ENCODE results near the gene BPIFB4.
"Not testable (repeated sequence)": the region's sequence is repeated elsewhere in the genome, so short reads cannot be mapped to it uniquely, and the experiment has no call there.

Gene BPIFB4

GRCh38 chr20:33095902-33096584 is 16.6 kb downstream of the BPIFB4 start:
- not testable (repeated sequence) for H2AK5ac ChIP-seq (ENCODE audit: low read length, severe bottlenecking); H3K4ac ChIP-seq (ENCODE audit: low read depth in 1 of 2, low read length in 2 of 2); H3K18ac ChIP-seq (ENCODE audit: low read depth in 1 of 2, low read length in 2 of 2); H3K4me1 ChIP-seq (ENCODE audit: control insufficient read depth, insufficient read depth, low read depth, low read length); H3K79me1 ChIP-seq (replicated peaks; ENCODE audit: low read length, poor library complexity, severe bottlenecking); H3K9ac ChIP-seq (ENCODE audit: low read length); H3K27ac ChIP-seq (ENCODE audit: low read length, poor library complexity, severe bottlenecking); H3K36me3 ChIP-seq (ENCODE audit: control insufficient read depth in 1 of 2, insufficient read depth in 2 of 2, low read depth in 1 of 2, low read length in 2 of 2); H2BK120ac ChIP-seq (ENCODE audit: low read depth, low read length); H2AFZ ChIP-seq (ENCODE audit: low read depth, low read length); H3K4me2 ChIP-seq (ENCODE audit: low read length, poor library complexity, severe bottlenecking); H3K14ac ChIP-seq (ENCODE audit: low read length in 2 of 2); H3K4me3 ChIP-seq (ENCODE audit: insufficient read depth in 1 of 2, low read depth in 1 of 2, low read length in 2 of 2); H2BK5ac ChIP-seq (ENCODE audit: low read depth, low read length, poor library complexity, severe bottlenecking); H4K91ac ChIP-seq (ENCODE audit: low read length); H4K8ac ChIP-seq (ENCODE audit: low read length); H2BK12ac ChIP-seq (ENCODE audit: low read length in 2 of 2); H3K23ac ChIP-seq (ENCODE audit: low read length in 2 of 2); H2BK15ac ChIP-seq (ENCODE audit: low read depth, poor library complexity, severe bottlenecking); H3K9me3 ChIP-seq (ENCODE audit: control insufficient read depth, low read length)
- DNase-seq: peak; percentile 42
- WGBS: 27% methylated on average over 6 of the region's 6 CpGs
- peaks cover 6 to 46% of the 10 kb centered on the region in 2 experiments for H3K27me3 ChIP-seq (ENCODE audit: control insufficient read depth in 1 of 2, insufficient read depth in 1 of 2, low read length in 2 of 2)

DNA sequence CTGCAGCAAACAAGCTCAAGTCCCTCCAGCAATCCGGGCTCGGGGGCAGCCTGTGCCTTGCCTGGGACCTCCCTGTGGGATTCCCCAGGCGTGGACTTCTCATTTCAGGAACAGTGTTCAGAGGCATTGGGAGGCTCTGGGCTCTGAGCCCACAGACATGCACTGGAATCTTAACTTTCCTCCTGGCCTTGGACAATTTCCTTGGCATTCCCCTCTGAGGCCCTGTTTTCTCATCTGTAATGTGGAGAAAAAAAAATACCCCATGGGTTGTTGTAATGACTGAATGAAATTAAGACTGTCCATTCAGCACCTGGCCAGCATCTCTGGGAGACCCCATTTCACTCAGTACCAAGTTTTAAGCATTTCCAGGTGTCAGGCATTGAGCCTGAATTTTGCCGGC is 17.6 kb downstream of the BPIFB4 start:
- Histone ChIP-seq H3K14ac (ENCODE audit: low read length in 2 of 2) (no peak overlapping the region), H2BK5ac (ENCODE audit: low read depth, low read length, poor library complexity, severe bottlenecking) (no peak overlapping the region), H2AFZ (ENCODE audit: low read depth, low read length) (no peak overlapping the region), H3K27ac (ENCODE audit: low read length, poor library complexity, severe bottlenecking) (no peak overlapping the region), H3K23ac (ENCODE audit: low read length in 2 of 2) (no peak overlapping the region), H2AK5ac (ENCODE audit: low read length, severe bottlenecking) (no peak overlapping the region), H4K8ac (ENCODE audit: low read length) (no peak overlapping the region), H2BK15ac (ENCODE audit: low read depth, poor library complexity, severe bottlenecking) (no peak overlapping the region), H2BK12ac (ENCODE audit: low read length in 2 of 2) (no peak overlapping the region), H3K36me3 (ENCODE audit: control insufficient read depth in 1 of 2, insufficient read depth in 2 of 2, low read depth in 1 of 2, low read length in 2 of 2) (no peaks in the 10 kb centered on the region), H3K27me3 (ENCODE audit: control insufficient read depth in 1 of 2, insufficient read depth in 1 of 2, low read length in 2 of 2) (peaks cover 6 to 38% of the 10 kb centered on the region in 2 experiments), H3K9me3 (ENCODE audit: control insufficient read depth, low read length) (no peaks in the 10 kb centered on the region), H4K91ac (ENCODE audit: low read length) (no peak overlapping the region), H3K4me2 (ENCODE audit: low read length, poor library complexity, severe bottlenecking) (no peak overlapping the region), H2BK120ac (ENCODE audit: low read depth, low read length) (no peak overlapping the region), H3K4me3 (ENCODE audit: insufficient read depth in 1 of 2, low read depth in 1 of 2, low read length in 2 of 2) (no peak overlapping the region), H3K9ac (ENCODE audit: low read length) (no peak overlapping the region), H3K18ac (ENCODE audit: low read depth in 1 of 2, low read length in 2 of 2) (no peak overlapping the region), H3K4me1 (ENCODE audit: control insufficient read depth, insufficient read depth, low read depth, low read length) (no peaks in the 10 kb centered on the region), H3K79me1 (replicated peaks; ENCODE audit: low read length, poor library complexity, severe bottlenecking) (no peaks in the 10 kb centered on the region), H3K4ac (ENCODE audit: low read depth in 1 of 2, low read length in 2 of 2) (no peak overlapping the region)
- no peak for DNase-seq
- 66% methylated on average over 4 of the region's 4 CpGs for WGBS

DNA sequence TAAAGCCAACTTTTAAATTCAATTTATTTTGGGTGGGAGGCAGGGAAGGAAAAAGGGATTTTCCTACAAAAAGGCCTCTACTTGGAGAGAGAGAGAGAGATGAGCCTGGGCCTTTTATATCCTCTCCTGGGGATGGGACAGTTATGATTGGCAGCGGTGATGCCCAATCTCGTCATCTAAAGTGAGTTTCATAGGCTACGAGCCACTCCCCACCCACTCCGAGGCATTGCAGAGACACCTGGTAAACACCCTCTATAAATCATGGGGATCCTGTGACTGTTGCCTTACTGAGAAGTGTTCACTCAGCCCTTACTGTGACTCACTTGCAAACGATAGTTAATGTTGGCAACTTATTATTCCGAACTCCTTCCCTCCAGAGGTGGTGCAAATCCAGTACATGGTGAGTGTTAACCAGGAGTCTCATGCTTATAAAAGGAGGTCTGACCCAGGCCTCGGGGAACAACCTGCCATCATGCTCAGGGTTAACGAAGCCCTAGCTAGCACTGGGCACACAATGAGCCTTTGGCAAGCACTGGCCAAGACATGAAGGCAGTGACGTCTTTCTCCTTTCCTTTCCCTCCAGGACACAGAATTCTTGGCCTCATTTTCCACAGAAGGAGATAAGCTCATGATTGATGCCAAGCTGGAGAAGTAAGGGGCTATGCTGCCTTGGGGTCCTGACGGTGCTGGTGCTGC is 20.5 kb downstream of the BPIFB4 start:
- H3K4ac ChIP-seq (ENCODE audit: low read depth in 1 of 2, low read length in 2 of 2): no peak overlapping the region
- H3K23ac ChIP-seq (ENCODE audit: low read length in 2 of 2): no peak overlapping the region
- no peak overlapping the region for H4K8ac ChIP-seq (ENCODE audit: low read length)
- H4K91ac ChIP-seq (ENCODE audit: low read length): no peak overlapping the region
- no peaks in the 10 kb centered on the region for H3K4me1 ChIP-seq (ENCODE audit: control insufficient read depth, insufficient read depth, low read depth, low read length)
- no peak overlapping the region for H3K14ac ChIP-seq (ENCODE audit: low read length in 2 of 2)
- no peak overlapping the region for H2BK5ac ChIP-seq (ENCODE audit: low read depth, low read length, poor library complexity, severe bottlenecking)
- no peak overlapping the region for H3K4me2 ChIP-seq (ENCODE audit: low read length, poor library complexity, severe bottlenecking)
- H3K36me3 ChIP-seq (ENCODE audit: control insufficient read depth in 1 of 2, insufficient read depth in 2 of 2, low read depth in 1 of 2, low read length in 2 of 2): no peaks in the 10 kb centered on the region
- H3K27me3 ChIP-seq (ENCODE audit: control insufficient read depth in 1 of 2, insufficient read depth in 1 of 2, low read length in 2 of 2): peaks cover 13 to 53% of the 10 kb centered on the region in 2 experiments
- H3K4me3 ChIP-seq (ENCODE audit: insufficient read depth in 1 of 2, low read depth in 1 of 2, low read length in 2 of 2): no peak overlapping the region
- H3K79me1 ChIP-seq (replicated peaks; ENCODE audit: low read length, poor library complexity, severe bottlenecking): no peaks in the 10 kb centered on the region
- WGBS: 66% methylated on average over 9 of the region's 10 CpGs
- H2AK5ac ChIP-seq (ENCODE audit: low read length, severe bottlenecking): no peak overlapping the region
- no peak overlapping the region for H2BK12ac ChIP-seq (ENCODE audit: low read length in 2 of 2)
- no peak overlapping the region for H2AFZ ChIP-seq (ENCODE audit: low read depth, low read length)
- no peak for DNase-seq
- no peak overlapping the region for H3K27ac ChIP-seq (ENCODE audit: low read length, poor library complexity, severe bottlenecking)
- H3K9me3 ChIP-seq (ENCODE audit: control insufficient read depth, low read length): no peaks in the 10 kb centered on the region
- H2BK120ac ChIP-seq (ENCODE audit: low read depth, low read length): no peak overlapping the region
- H2BK15ac ChIP-seq (ENCODE audit: low read depth, poor library complexity, severe bottlenecking): no peak overlapping the region
- no peak overlapping the region for H3K9ac ChIP-seq (ENCODE audit: low read length)
- H3K18ac ChIP-seq (ENCODE audit: low read depth in 1 of 2, low read length in 2 of 2): no peak overlapping the region

DNA sequence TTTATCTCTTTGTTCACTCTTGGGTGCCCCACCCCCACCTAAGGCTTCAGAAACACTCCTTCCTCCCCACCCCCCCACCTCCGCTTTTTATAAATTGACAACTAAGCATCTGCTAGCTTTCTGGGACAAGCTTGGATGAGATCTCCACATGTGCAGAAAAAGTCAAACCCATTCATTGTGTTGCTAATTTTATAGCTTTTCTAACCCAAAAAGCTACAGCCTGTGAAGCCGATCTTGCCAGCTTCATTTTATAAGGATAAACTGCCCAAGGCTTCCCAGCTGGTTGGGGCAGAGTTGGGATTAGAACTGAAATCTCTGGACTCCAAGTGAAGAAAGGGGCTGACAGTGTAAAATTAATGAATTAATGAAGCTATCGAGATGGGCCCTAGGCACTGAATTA is 24.1 kb downstream of the BPIFB4 start:
- H2BK120ac ChIP-seq (ENCODE audit: low read depth, low read length): no peak overlapping the region
- H3K4me1 ChIP-seq (ENCODE audit: control insufficient read depth, insufficient read depth, low read depth, low read length): no peaks in the 10 kb centered on the region
- H3K4me2 ChIP-seq (ENCODE audit: low read length, poor library complexity, severe bottlenecking): no peak overlapping the region
- no peak overlapping the region for H2BK5ac ChIP-seq (ENCODE audit: low read depth, low read length, poor library complexity, severe bottlenecking)
- H3K23ac ChIP-seq (ENCODE audit: low read length in 2 of 2): no peak overlapping the region
- H3K9ac ChIP-seq (ENCODE audit: low read length): no peak overlapping the region
- no peak overlapping the region for H3K4ac ChIP-seq (ENCODE audit: low read depth in 1 of 2, low read length in 2 of 2)
- no peak overlapping the region for H2AK5ac ChIP-seq (ENCODE audit: low read length, severe bottlenecking)
- WGBS: 84% methylated on average over 2 of the region's 3 CpGs
- no peaks in the 10 kb centered on the region for H3K9me3 ChIP-seq (ENCODE audit: control insufficient read depth, low read length)
- H2BK12ac ChIP-seq (ENCODE audit: low read length in 2 of 2): no peak overlapping the region
- no peak overlapping the region for H3K4me3 ChIP-seq (ENCODE audit: insufficient read depth in 1 of 2, low read depth in 1 of 2, low read length in 2 of 2)
- H2BK15ac ChIP-seq (ENCODE audit: low read depth, poor library complexity, severe bottlenecking): no peak overlapping the region
- DNase-seq: no peak
- peaks cover 18 to 41% of the 10 kb centered on the region in 2 experiments for H3K27me3 ChIP-seq (ENCODE audit: control insufficient read depth in 1 of 2, insufficient read depth in 1 of 2, low read length in 2 of 2)
- H4K91ac ChIP-seq (ENCODE audit: low read length): no peak overlapping the region
- H3K36me3 ChIP-seq (ENCODE audit: control insufficient read depth in 1 of 2, insufficient read depth in 2 of 2, low read depth in 1 of 2, low read length in 2 of 2): no peaks in the 10 kb centered on the region
- H3K18ac ChIP-seq (ENCODE audit: low read depth in 1 of 2, low read length in 2 of 2): no peak overlapping the region
- H3K79me1 ChIP-seq (replicated peaks; ENCODE audit: low read length, poor library complexity, severe bottlenecking): no peaks in the 10 kb centered on the region
- no peak overlapping the region for H3K27ac ChIP-seq (ENCODE audit: low read length, poor library complexity, severe bottlenecking)
- H4K8ac ChIP-seq (ENCODE audit: low read length): no peak overlapping the region
- no peak overlapping the region for H2AFZ ChIP-seq (ENCODE audit: low read depth, low read length)
- H3K14ac ChIP-seq (ENCODE audit: low read length in 2 of 2): no peak overlapping the region

Measured in mesenchymal stem cell (in vitro differentiated cells and primary cell).